GM20431 (cell line): ENCODE results near the gene NCF4.

ENCODE experiments used
- in situ Hi-C: fragments of 300-500 bp; cut with MseI, MboI; formaldehyde crosslinking; loops from one replicate; pipeline ENCODE4 v1.15.0; 2020; ENCODE audit warnings: low sequenced_read_pairs; ENCODE audit not compliant: unreplicated experiment

Gene NCF4

GRCh38 chr22:36835903-36836302 lies 24.9 kb upstream of the NCF4 start:
- in situ Hi-C loops = no loop called here

GRCh38 chr22:36838119-36839030 lies 22.4 kb upstream of the NCF4 start:
- in situ Hi-C loops = no loop called here

GRCh38 chr22:36839356-36840073 lies 21.3 kb upstream of the NCF4 start:
- in situ Hi-C loops = no loop called here

GRCh38 chr22:36840106-36840505 lies 20.7 kb upstream of the NCF4 start:
- in situ Hi-C loops = no loop called here

GRCh38 chr22:36846271-36846670 lies 14.5 kb upstream of the NCF4 start:
- in situ Hi-C loops = no loop called here

GRCh38 chr22:36846949-36847348 lies 13.9 kb upstream of the NCF4 start:
- in situ Hi-C loops = no loop called here

GRCh38 chr22:36850056-36850455 lies 10.8 kb upstream of the NCF4 start:
- in situ Hi-C loops = no loop called here

GRCh38 chr22:36850682-36851081 lies 10.1 kb upstream of the NCF4 start:
- in situ Hi-C loops = no loop called here

GRCh38 chr22:36852056-36852973 lies 8.5 kb upstream of the NCF4 start:
- in situ Hi-C loops = no loop called here

GRCh38 chr22:36853407-36854099 lies 7.3 kb upstream of the NCF4 start:
- in situ Hi-C loops = no loop called here

- in situ Hi-C loops = no loop called here
Measured at GRCh38 chr22:36855478-36855877, 5.3 kb upstream of the NCF4 start.

GRCh38 chr22:36856121-36856791 lies 4.5 kb upstream of the NCF4 start:
- in situ Hi-C loops = no loop called here

- in situ Hi-C loops = no loop called here
Measured at GRCh38 chr22:36856792-36857135, 4.0 kb upstream of the NCF4 start.

GRCh38 chr22:36858156-36858555 lies 2.6 kb upstream of the NCF4 start:
- in situ Hi-C loops = no loop called here

- in situ Hi-C loops = no loop called here
Measured at GRCh38 chr22:36858966-36859365, 1.8 kb upstream of the NCF4 start.

GRCh38 chr22:36860017-36860416 lies 789 bp upstream of the NCF4 start:
- in situ Hi-C loops = no loop called here

- in situ Hi-C loops = no loop called here
Measured at GRCh38 chr22:36860438-36860820, 377 bp upstream of the NCF4 start.

GRCh38 chr22:36862251-36863242 lies 1.7 kb downstream of the NCF4 start:
- in situ Hi-C loops = no loop called here
